ENCODE results near the gene C14orf180. TPM values are rescaled to one million over a fixed set of nuclear protein-coding genes. Genes with fewer than 3 reads are reported as not detected.

The C14orf180 gene
- total and polyA plus RNA-seq, 12 donors, result 13.8 to 139 (median 75.1) TPM

- Histone ChIP-seq H3K27me3 (peaks cover 0 to 36% (median 12%) of the 10 kb centered on the region in 7 donors), H3K36me3 (no peaks in the 10 kb centered on the region), H3K27ac (no peak overlapping the region), H3K4me3 (no peak overlapping the region), H3K4me1 (no peaks in the 10 kb centered on the region), H3K9me3 (no peaks in the 10 kb centered on the region)
- TF ChIP-seq CTCF (IDR thresholded peaks at IDR 0.05), result no peak
- intact Hi-C loops (cut with DNase I), result no loop called here
- DNase-seq (no peak), ATAC-seq (no peak)
- 66 to 69% methylated on average over 8 of the region's 8 CpGs for WGBS, 2 donors
Measured at GRCh38 chr14:104611881-104612280, 32.3 kb downstream of the C14orf180 start.

- Histone ChIP-seq H3K27ac (no peak overlapping the region), H3K27me3 (peaks cover 0 to 46% (median 25%) of the 10 kb centered on the region in 7 donors), H3K4me3 (no peak overlapping the region), H3K4me1 (no peaks in the 10 kb centered on the region), H3K36me3 (no peaks in the 10 kb centered on the region), H3K9me3 (no peaks in the 10 kb centered on the region)
- no peak for TF ChIP-seq CTCF (IDR thresholded peaks at IDR 0.05)
- ATAC-seq (no peak), DNase-seq (no peak)
- intact Hi-C loops (cut with DNase I), result no loop called here
- WGBS, 2 donors, result 65 to 75% methylated on average over 4 of the region's 4 CpGs
Measured at GRCh38 chr14:104614126-104614812, 34.7 kb downstream of the C14orf180 start.

GRCh38 chr14:104624939-104625338, 45.4 kb downstream of the C14orf180 start:
- intact Hi-C loops (cut with DNase I), result no loop called here
- ATAC-seq, result no peak

GRCh38 chr14:104632781-104633180, 53.2 kb downstream of the C14orf180 start:
- no peaks in the 10 kb centered on the region for H3K36me3 ChIP-seq
- H3K9me3 ChIP-seq, result peaks cover 0 to 20% (median 10%) of the 10 kb centered on the region in 11 donors
- ATAC-seq (no peak), DNase-seq (no peak)
- no peaks in the 10 kb centered on the region for H3K4me1 ChIP-seq
- WGBS, 2 donors, result 77 to 82% methylated on average over 9 of the region's 9 CpGs
- no peak for TF ChIP-seq CTCF (IDR thresholded peaks at IDR 0.05)
- H3K4me3 ChIP-seq, result no peak overlapping the region
- H3K27me3 ChIP-seq, result peaks cover 0 to 49% (median 17%) of the 10 kb centered on the region in 7 donors
- H3K27ac ChIP-seq, result no peak overlapping the region
- intact Hi-C loops (cut with DNase I), result loop anchor here in 3 of 10 donors (5.0 to 10.0 kb wide), 4 partner anchors 65 to 558 kb away; no protein-coding TSS in a partner anchor

More at GRCh38 chr14:104624939-104625338, 45.4 kb downstream of the C14orf180 start:
- Histone ChIP-seq H3K27me3 (peaks cover 0 to 36% (median 21%) of the 10 kb centered on the region in 7 donors), H3K4me1 (no peaks in the 10 kb centered on the region), H3K27ac (no peak overlapping the region), H3K9me3 (peaks cover 0 to 27% (median 10%) of the 10 kb centered on the region in 11 donors), H3K4me3 (no peak overlapping the region), H3K36me3 (no peaks in the 10 kb centered on the region)
- no peak for DNase-seq
- no peak for TF ChIP-seq CTCF (IDR thresholded peaks at IDR 0.05)
- 55 to 59% methylated on average over 5 of the region's 5 CpGs for WGBS, 2 donors

Data from heart right ventricle (tissue), 16 donors.